HG02885 (cell line): ENCODE measurements around the gene NACC2.

ENCODE experiments used
- ATAC-seq: cut with Tn5 transposase; IDR thresholded peaks from one replicate; pipeline ENCODE4 v1.9.1; 2021; ENCODE audit warnings: mild to moderate bottlenecking; ENCODE audit not compliant: unreplicated experiment, poor library complexity

Gene NACC2

DNA sequence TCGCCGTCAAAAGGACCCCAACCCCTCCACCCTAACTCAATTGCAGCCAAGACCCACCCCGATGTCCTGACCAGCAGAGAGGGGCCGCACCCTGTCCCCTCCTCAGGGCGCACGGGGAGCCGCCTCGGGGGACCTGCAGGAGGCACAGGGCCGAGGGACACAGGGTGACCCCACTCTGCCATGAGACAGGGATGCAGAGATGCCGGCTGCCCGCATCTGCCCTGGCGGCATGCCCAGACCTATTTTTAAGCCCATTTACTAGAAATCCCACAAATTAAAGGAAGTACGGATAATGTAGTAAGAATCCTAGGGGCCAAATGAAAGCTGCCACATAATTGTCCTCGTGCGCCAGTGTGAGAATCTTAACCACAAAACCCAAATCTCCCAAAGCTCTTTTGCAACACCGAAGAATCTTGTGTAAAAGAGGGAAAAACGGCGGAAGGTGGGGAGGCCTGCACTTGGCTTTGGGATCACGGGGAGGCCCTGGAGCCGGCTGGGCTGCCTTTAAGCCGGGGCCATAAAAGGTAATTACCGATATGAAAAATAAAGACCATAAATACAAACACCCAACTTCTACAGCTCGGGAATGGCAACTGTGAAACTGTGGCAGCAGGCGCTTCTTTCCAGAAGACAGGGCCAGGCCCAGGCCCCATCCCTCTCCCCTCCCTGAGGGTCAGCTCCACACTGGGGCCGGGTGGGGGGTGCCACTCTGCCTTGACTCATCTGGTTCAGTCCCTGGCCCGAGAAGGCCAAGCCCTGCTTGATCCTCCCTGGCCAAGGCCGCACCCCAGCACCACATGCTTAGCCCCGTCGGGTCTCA is 35.0 kb downstream of the NACC2 start:
- ATAC-seq, result no peak

DNA sequence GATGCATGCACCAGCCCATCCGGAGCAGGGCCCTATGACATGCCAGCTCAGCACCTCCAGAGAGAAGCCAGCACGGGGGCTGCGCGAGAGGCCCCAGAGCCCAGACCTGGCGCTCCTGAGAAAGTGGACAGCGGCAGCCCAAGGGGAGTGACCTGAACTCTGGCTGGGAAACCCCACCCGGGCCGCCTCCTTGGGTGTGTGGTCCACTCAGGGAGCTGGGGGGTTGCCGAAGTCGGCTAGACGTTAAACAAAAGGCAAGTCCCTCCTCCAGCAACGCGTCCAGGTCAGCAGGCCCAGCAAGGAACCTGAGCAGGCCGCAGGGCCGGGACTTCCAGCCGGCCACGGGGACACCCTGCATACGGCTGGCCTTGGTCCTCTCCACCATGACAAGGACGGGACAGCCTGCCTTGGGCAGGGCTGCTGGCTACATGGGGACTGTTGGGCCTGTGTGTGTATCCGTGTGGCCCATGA is 35.7 kb downstream of the NACC2 start:
- no peak for ATAC-seq

DNA sequence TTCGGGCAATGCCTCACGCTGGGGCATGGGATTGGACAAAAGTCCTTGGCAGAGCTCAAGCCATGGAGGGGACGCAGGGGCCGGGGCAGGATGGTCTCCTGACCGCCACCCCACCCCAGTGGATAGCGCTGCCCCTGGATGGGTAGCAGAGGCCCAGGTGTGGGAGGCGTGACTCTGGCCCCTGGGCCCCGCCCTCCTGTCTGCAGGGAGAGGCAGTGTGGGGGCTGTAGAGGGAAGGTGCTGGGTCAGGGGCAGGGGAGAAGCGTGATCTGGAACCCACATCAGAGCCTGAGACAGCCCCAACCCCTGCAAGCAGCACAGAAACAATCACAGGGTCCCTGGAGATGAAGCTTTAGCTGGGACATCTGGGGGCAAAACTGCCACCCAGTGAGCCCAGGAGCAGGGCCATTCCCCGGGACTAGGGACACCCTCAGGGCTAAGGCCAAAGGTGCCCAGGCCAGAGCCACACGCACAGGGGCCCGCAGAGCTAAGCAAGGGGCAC is 36.2 kb downstream of the NACC2 start:
- ATAC-seq, result no peak

DNA sequence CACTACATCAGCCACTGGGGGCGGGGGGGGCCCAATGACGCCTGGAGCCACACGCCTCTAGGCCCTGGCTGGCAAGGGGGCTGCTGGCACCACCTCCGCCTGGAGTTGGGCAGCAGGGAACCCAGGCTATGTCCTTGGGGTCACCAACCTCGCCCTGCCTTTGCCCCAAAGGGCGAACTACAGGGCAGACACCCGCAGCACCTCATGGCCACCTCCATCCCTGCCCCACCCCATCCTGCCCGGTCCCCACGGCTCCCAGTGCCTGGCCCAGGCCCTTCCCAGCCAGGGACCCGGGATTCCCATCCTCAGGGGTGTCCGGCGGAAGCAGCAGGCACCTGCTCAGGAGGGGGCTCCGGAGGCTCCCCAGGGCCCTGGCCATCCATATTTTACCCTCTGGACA is 37.0 kb downstream of the NACC2 start:
- no peak for ATAC-seq

DNA sequence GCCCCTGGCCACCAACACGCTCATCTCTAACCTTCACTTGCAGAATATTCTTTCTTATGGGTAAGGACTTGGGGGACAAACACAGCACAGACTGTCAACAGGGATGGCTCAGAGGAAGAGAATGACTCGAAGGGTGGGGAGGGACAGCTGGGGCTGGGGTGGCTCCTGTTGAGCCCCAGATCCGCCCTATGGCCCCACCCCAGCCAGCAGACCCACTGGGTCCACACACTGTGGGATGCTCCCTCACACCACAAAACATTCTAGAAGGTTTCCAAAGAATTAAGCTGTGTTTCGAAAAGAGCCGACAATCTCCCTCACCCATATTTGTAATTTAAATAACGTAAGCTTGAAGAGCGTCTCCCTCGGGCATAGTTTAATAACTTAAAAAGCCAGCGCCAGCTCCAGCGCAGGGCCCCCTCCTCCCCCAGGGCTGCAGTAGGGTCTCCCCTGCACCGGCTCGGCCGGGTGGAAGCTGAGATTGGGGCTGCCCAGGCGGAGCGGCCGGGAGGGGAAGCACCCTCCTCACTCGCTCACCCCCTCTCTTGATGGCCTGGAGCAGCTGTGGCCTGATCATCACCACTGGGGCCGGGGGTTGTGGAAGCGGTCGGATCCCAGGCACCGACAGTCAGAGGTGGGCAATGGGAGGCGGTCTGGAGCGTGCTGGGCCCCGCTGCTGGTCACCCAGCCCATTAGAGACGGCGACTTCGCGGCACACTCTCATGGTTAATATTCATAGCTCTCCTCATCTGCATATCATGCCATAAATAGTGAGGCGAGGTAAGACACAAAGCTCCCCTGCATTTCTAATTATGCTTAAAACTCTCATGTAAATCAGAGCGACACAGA is 37.6 kb downstream of the NACC2 start:
- ATAC-seq, result no peak

DNA sequence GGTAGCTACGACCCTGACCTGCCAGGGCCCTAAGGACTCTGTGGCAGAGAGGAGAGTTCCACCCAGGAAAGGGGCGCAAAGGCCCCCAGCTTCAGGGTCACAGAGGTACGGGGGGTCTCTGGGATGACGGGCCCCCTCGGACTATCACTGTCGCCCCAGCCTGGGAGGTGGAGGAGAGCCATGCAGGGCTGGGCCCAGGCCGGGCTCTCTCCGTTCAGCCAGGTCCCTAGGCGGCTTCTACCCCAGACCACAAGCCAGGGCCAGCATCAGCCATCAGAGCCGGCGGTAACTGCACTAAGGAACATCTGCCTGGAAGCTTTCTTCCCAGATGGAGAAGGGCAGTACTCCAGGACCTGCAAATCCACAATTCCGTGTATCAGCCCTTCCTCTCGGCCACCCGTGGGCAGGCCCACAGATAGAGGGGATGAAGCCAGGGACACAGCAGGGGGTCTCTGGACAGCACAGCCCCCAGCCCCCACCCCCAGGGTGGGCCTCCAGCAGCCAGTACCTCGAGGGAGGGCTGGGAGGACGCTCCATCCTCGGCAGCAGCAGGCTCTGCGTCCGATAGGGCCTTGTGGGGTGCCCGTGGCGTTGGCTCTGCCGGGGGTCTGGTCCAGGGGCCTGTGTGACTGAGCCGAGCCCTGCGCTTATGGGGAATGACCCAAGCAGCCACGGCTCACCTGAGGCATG is 38.4 kb downstream of the NACC2 start:
- ATAC-seq, result no peak

DNA sequence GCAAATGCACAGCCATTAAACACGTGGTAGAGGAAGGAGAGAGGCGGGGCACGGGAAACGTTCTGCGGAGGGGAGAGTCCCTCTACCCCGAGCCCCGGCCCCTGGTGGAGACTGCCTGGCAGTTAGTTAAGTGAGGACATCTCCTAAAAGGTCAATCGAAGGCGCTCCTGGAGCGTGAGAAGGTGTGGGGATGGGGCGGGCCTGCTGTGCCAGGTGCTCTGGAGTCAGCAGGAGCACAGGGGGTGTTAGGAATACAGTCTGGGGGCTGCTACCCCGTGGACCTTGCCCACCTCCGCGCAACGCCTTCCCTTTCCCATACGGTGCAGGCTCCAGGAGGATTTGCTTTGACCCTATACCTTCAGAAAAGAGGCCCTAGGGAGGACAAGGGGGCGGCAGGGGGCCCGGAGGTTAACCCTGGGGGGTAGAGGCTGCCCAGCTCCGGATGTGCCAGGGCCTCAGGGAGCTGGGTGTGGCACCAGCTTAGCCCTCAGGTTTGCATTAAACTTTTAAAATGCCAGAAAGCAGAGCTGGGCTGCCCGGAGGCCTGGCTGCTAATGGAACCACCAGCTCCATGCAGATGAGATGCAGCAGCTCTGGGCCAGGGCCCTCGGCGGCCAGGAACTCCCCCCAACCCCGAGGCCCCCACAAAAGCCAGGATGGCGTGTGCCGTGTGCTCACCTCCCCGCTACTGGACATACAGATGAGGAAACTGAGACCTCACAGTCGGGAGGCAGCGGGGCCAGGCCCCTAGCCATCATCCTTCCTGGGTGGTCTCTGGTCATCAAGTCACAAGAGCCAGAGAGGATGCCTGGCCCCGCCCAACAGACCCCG is 39.2 kb downstream of the NACC2 start:
- ATAC-seq, result no peak

DNA sequence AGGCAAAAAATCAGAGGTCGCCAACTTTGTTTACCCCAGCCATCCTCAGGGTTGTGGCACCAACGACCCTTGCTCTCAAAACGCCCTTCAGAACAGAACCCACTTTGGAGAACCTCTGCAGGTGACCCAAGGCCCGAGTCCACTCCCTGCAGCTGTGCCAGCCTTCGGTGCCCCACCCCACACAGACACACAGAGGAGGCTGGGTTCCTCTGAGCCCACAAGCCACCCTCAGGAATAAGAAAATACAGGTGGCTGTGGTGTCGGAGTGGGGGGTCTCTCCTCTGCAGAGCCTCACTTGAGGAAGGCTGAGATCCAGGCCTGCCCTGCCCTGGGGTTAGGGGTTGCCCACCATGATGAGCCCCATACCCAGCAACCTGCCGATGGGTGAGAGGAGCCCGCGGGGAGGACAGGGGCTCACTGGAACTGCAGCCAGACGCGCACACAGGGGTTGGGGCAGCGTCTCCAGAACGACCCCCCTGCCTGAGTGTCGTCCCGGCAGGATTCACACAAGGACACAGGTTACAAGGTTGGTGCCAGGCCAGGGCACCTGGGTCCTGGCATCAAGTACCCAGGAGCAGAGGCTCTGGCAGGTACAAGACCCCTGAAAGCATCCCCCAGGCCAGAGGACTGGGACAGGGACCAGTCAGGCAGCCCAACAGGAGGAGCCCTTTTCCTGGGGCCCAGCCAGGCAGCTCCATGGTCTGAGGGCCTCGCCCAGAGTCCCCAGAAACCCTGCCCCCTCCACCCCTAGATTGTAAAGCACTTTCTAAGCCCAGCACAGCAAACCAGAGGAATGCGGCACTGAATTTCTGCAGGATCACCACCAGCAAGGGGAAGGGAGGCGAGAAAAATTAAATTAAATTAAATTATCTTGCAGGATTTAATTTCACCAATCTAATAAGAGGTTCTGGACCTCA is 40.0 kb downstream of the NACC2 start:
- no peak for ATAC-seq

DNA sequence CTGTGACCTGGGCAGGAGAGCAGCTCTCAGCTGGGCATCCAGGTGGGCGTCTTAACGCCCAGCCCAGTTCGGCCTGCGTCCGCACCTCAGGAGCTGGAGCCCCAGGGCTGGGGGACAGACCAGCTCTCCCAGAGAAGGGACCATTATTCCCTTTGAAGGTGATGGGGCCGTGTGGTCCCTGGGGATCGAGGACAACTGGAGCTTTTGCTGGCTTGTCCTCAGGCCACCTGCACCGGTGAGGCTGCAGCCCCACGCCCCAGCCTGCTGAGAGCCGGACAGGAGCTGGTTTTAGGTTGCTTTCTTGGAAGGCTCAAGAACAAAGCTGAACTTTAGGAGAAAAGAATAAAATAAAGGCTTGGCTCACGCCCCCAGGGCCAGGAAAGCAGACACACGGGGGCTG is 40.9 kb downstream of the NACC2 start:
- no peak for ATAC-seq

DNA sequence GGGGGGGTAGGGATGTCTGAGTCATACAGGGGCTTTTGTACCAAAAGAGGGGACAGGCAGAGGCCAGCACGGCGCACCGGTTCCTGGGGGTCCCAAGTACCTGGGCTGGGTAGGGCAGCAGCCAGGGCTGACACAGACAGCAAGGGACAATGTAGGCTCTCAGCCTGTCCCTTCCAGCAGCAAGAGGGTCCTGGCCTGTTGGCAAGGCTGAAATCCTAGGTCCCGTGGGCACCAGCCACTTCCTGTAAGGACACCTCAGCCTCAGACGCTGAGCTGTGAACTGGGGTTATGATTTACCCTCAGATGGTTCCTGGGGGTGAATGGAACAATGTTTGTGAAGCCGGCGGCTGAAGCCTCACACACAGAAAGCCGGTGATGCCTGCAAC is 41.3 kb downstream of the NACC2 start:
- ATAC-seq, result no peak

DNA sequence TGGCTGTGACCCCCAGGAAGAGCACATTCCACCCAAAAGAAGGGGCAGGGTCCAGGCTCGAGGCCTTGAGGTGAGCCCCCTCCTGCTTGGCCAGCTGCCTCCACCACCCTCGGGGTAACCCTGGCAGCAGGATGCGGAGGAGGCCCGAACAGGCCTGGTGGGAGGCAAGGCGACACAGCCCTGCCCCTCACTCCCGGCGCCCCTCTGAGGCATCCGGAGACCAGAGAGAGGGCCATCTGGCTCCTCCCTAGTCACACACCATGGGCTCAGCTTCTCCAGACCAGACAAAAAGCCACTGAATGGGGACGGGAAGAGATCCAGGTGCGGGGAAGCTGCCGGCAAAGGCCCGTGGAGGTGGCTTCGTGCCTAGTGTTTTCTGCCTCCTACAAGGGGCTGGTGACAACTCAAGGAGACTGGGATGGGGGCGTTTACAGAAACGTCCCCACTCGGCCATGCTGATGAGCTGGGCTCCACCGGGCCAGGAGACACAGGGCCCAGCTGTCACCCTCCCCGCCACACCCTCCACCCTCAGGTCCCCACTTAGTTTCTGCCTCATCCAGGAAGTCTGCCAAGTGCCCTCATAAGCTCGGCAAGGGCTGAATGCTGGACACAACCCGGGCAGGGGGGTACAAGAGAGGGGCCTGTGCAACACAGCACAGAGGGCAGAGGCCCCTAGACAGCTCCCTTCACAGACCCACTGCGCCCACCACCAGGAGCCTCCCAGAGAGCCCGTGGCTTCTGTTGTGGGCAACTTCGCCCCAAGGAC is 41.9 kb downstream of the NACC2 start:
- no peak for ATAC-seq

DNA sequence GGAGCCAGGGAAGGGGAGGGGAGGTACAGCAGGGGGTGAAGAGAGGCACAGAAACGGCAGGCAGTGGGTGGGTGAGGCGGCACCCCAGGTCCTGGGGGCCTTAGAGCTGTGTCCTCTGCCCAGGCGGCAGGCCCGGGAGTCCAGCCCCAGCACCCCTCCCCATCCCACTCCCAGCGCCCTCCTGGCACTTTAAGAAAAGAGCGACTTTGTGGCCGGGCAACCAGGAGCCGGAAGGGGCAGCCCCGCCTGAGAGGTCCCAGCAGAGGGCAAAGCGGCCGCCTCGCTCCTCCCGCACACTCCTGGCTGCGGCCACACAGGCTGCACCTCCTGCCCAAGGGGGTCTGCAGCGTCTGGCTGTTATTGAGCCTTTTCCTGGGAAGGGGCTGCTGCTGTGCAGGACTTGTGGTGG is 42.6 kb downstream of the NACC2 start:
- no peak for ATAC-seq

DNA sequence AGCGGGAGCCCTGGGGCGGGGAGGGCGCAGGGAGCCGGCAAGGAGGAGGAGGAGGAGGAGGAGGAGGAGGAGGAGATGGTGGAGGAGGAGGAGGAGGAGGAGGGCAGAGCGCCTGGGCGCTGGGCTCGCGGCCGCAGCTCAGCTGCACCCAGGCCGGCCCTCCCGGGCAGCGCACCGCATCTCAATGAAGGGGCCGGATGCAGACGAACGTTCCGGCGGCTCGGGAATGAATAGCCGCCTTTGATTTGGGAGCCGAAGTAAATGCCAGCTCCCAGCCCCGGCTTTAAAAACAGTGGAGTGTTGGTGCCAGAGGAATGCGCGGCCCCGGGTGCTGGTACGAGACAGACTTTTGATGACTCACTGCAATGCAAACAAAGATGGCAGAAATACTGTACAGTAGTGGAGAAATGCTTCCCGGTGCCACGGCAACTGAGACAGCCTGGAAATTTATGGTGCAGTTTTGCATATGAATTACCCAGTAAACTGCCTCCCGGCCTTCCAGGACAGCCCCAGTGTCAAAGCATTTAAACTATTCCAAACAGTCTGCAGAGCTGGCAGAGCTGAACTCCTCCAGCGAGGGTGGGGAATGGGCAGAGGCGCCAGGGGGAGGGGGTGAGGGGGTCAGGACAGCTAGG is 43.1 kb downstream of the NACC2 start:
- no peak for ATAC-seq

DNA sequence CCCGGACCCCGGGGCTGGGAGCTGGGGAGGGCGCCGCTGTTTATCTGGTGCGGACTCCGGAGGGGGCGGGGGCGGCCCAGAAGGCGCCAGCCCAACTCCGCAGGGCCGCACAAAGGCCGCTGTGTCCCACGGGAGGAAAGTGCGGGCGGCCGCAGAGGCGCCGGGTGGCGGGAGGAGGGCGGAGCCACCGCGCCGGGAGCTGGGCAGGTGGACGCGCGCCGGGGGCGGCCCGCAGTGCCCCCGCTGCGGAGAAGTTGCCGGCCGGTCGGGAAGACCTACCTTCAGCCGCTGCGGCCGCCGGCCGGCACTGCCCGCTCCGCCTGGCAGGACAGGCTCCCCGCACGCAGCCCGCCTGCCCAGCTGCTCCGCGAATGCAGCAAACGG is 43.6 kb downstream of the NACC2 start:
- ATAC-seq, result no peak

DNA sequence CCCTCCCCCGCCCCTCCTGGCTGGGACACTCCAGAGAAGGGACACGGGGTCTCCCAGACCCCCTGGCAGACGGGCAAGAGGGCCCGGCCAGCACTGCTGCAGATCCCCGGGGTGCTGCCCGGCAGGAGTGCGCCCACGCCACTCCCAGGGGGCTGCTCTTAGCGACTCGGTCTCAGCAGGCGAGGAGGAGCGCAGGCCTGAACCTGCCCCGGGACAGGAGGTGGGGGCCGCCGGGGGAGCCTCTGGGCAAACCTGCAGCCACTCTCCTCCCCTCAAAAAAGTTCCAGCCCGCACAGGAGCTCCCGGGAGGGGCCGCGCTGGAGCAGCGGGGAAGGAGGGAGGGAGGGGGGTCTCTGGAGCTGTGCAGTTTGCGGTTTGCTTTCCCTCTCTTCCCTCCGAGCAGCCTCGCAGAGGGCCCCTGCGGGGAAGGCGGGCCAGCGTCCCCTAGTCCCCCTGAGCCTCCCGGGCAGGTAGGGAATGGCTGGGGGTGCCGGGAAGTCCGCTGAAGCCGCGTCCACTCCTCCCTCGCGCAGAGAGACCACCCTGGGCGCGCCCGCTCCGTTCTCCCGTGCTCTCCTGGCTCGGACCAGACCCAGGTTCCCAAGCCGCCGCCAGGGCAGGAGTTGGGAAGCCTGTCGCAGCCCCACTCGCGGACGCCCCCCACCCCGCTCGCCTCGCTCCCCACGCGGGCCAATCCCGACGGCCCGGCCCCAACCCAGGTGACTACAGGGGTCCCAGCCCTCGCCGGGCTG is 44.2 kb downstream of the NACC2 start:
- no peak for ATAC-seq

DNA sequence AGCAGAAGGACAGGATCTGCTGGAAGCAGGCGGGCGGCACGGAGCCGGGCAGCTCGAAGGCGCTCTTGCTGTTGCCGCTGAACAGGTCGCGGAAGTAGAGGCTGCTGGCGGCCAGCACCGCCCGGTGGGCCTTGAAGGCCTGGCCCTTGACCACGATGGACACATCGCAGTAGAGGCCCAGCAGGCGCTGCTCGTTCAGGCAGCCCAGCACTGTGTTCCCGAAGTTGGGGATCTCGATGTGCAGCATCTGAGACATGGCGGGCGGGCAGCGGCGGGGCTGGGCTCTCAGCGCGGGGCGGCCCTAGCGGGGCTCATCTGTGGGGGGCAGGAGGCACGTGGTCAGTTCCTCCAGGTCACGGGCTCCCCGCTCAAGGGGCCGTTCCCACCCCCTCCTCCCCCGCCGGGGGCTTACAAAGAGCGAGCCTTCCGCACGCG is 44.8 kb downstream of the NACC2 start:
- ATAC-seq, result no peak
